B cell (primary cell): ENCODE results near the gene DENND5B.

ENCODE experiments used
- CTCF ChIP-seq: fragments of 200-600 bp; IDR thresholded peaks from one replicate; pipeline ENCODE4 v1.8.0; 2022; ENCODE audit warnings: antibody characterized with exemption, mild to moderate bottlenecking
- EZH2 ChIP-seq: IDR thresholded peaks from 2 replicates; pipeline ENCODE4 v1.6.1; 2012; ENCODE audit warnings: borderline replicate concordance, low read depth, mild to moderate bottlenecking, moderate library complexity, low read length; ENCODE audit not compliant: insufficient read depth, poor library complexity, severe bottlenecking

DNA sequence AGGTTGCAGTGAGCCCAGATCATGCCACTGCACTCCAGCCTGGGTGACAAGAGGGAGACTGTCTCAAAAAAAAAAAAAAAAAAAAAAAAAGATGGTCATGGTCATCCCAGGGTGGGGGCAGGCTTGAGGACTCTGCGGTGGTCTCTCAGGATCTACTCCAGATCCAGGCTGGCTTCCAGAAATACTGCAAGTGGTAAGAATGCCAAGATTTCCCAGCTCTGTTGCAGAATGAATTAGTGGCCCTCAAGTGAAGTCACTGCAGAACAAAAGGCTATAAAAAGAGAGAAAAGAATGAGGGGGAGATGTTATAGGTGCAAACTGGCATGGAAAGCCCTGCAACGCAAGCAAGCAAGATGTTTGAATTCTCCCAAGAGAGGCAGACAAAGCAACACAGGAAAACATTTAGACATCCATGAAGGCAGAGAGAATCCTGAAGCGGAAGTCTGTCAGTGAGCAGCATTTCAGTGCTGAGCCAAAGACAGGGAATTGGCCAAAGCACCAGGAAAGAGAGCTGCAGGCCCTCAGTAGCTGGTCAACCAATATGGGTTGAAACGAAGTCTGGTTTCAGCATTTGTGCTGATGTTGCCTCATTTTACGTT is 36.6 kb upstream of the DENND5B start:
- TF ChIP-seq CTCF (no peak), EZH2 (no peak)
